LNCAP (cell line): ENCODE results near the gene GLS.

Experiments
- TF ChIP-seq, protein P1 (sequence below): fragments of 450-650 bp; IDR thresholded peaks from 2 replicates; pipeline ENCODE4 v1.5.1; 2017; ENCODE audit warnings: mild to moderate bottlenecking

Gene GLS

DNA sequence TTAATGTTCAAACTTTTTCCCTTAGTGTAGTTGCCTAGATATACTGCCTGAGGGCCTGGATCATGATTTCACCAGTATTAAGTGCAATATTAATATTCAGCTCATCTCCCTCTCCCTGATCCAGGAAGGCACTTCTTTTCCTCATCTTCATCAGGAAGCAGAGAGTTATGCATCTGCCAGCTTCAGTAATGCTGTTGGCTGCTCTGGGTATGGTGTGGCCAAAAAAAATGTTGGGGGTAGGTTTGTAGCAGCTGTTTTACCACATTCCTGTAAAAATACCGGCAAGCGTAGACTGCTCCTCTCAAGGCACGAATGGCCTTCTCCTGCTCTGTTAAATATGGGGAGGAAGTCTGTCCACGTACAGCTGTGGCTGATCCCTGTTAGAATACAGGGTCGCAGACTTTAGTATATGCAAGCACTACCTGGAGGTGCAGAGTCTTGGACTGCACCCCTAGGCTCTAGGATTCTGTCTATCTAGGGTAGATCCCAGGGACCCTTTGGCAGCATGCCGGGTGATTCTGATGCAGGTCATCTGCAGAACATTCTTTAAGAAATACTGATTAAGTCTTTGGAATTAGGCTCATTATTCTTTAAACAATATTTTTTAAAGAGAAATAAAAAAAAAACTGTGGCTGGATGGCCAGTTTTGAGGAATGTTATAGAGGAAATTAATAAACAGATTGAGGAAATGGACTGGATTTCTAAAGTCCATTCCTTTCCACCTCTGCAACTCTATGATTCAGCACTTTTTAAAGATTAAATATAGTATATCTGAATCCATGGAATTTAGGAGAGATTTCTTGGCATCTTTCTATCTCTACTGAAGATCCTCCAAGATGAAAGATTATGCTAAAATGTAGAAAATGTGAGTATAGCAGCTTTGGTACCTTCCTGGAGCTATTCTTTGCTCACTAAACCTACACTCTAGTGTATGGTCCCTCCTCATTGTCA is 21.0 kb upstream of the GLS start:
- TF ChIP-seq, protein P1, sequence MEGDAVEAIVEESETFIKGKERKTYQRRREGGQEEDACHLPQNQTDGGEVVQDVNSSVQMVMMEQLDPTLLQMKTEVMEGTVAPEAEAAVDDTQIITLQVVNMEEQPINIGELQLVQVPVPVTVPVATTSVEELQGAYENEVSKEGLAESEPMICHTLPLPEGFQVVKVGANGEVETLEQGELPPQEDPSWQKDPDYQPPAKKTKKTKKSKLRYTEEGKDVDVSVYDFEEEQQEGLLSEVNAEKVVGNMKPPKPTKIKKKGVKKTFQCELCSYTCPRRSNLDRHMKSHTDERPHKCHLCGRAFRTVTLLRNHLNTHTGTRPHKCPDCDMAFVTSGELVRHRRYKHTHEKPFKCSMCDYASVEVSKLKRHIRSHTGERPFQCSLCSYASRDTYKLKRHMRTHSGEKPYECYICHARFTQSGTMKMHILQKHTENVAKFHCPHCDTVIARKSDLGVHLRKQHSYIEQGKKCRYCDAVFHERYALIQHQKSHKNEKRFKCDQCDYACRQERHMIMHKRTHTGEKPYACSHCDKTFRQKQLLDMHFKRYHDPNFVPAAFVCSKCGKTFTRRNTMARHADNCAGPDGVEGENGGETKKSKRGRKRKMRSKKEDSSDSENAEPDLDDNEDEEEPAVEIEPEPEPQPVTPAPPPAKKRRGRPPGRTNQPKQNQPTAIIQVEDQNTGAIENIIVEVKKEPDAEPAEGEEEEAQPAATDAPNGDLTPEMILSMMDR: no peak

DNA sequence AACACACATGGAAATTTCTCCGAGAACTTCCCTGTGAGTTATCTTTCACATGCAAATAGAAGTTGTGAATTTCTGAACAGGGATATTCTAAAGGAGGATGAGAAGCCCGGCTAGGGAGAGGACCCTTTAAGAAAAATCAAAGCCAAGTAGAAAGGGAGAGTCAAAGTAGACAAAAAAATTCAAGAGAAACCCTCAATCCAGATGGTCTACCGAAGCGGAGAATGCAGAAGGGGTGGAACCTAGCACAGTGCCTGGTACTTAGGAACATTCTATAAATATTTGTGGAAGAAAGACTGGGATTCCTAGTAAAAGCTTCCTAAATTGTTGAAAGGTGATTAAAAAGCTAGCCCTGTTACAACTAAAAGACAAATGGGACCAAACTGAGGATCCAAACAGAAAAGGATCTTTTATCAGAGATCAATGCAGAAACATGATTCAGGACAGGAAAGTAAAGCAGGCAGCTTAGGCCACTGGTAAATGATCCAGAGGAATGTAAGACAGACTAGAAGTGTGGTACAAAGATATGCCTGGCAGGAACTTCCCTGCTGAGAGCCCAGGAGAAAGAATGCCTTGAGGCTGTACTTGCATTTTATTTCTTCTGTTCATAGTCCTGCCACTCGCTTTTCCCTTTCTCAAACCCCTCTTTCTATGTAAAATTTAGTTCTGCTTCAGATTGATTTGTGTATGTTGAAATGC is 19.5 kb upstream of the GLS start:
- TF ChIP-seq, protein P1: no peak

DNA sequence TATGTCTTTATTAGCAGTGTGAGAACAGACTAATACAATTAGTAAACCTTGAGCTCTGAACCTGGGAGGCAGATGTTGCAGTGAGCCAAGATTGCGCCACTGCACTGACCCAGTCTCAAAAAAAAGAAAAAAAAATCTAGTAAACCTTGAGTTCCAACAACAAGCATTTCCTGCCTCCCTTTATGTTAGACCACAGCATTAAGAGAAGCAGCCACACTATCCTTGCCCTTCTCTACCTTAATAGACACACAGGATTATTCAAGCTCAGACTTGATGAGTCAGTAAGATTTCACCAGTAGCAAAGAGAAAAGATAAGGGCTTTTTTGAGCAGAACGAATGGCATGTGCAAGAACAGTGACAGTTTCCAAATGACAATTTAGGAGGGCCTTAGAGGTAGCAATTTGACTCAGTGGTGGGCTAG is 18.0 kb upstream of the GLS start:
- TF ChIP-seq, protein P1: no peak

DNA sequence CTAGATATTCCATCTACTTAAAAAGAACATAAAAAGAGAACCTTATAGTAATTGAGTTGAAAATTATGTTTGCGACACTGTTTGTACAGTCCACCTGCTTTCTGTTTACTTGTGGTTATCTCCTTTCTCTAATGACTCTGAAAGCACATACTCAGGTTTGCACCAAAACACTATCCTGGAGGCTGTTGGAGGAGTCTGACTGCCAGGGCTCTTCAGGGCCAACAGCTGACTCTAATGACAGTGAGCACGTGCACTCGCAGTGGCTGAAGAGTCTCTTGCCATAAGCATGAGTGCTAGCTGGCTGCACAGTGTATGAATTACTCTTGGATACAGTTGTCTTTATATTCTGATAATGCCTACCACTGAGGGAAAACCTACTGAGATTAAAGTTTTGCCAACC is 16.7 kb upstream of the GLS start:
- TF ChIP-seq, protein P1: no peak

DNA sequence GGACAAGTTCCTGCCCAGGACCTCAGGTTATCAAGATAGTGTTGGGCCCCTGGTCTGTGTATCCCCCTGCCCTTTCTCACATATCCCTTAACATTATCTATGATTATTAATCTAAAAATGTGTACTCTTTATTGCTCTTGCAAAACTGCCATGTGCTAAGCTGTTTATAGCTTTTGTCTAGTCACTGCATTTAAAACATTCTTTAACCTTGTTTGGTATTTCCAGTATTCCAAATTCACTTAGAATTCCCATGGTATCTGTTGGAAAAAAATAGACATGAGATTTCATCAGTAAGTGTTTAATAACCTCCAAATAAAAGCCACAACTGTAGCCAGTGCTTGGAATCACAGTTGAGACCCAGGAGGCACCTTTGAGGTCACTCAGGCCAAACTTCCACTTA is 16.2 kb upstream of the GLS start:
- TF ChIP-seq, protein P1: no peak

DNA sequence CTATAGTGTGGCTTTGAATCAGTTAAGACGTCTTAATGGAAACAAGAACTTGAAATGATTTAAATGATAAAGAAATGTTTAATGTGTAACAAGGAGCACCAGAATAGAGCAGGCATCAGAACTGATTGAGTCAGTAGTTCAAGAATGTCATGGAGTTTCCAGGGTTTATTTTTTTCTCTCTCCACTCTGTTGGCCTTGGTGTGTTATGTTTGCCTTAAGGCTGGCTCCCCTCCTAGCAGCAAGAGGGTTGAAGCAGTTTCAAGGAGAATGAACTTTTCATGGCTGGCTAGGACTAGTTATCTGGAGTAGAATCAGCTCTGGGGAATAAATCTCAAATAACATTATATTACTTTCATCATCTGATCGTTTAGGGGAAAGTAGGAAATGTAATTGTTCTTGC is 13.4 kb upstream of the GLS start:
- TF ChIP-seq, protein P1: no peak

DNA sequence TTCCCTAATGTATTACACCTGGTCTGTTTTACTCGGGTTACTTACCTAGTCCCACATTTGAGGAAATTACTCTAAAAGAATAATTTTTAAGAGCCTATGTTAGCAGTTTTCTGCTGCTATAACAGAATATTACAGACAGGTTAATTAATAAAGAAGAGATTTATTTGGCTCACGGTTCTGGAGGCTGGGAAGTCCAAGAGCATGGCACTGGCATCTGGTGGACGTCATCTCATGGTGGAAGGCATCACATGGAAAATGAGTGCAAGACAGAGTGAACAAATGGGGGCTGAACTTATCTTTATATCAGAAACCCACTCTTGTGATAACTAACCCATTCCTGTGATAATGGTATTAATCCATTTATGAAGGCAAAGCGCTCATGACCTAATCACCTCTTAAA is 12.8 kb upstream of the GLS start:
- TF ChIP-seq, protein P1: no peak
